ENCODE data around the gene CCPG1.

DNA sequence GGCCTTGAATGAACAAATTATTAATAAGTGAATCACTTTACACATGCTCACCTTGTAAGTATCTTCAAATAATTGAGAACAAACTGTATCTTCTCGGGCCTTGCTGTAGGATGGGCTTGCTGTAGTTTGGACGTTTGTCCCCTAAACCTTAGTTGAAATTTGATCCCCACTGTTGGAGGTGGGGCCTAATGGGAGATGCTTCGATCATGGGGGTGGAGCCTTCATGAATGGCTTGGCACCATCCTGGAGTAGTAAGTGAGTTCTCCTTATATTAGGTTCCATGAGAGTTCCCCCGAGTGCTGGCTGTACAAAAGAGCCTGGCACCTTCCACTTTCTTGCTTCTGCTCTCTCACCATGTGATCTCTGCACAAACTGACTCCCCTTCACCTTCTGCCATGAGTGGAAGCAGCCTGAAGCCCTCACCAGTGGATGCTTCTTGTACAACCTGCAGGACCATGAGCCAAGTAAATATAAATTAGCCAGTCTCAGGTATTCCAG is 59.8 kb downstream of the CCPG1 start:
- TF ChIP-seq, protein P1, sequence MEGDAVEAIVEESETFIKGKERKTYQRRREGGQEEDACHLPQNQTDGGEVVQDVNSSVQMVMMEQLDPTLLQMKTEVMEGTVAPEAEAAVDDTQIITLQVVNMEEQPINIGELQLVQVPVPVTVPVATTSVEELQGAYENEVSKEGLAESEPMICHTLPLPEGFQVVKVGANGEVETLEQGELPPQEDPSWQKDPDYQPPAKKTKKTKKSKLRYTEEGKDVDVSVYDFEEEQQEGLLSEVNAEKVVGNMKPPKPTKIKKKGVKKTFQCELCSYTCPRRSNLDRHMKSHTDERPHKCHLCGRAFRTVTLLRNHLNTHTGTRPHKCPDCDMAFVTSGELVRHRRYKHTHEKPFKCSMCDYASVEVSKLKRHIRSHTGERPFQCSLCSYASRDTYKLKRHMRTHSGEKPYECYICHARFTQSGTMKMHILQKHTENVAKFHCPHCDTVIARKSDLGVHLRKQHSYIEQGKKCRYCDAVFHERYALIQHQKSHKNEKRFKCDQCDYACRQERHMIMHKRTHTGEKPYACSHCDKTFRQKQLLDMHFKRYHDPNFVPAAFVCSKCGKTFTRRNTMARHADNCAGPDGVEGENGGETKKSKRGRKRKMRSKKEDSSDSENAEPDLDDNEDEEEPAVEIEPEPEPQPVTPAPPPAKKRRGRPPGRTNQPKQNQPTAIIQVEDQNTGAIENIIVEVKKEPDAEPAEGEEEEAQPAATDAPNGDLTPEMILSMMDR (IDR thresholded peaks at IDR 0.05; ENCODE audit: insufficient read depth, low read depth, low read length) = no peak
- no peak for TF ChIP-seq EZH2 (IDR thresholded peaks at IDR 0.05; ENCODE audit: insufficient read depth, low read length)

Data from astrocyte (in vitro differentiated cells and primary cell).